Choroid plexus epithelial cell (primary cell): ENCODE data around the gene ARL2.
A peak's percentile ranks its signal among the peaks of the same experiment; 100 is the strongest.

Source experiments
- DNase-seq: peaks from one replicate; pipeline ENCODE4 v3.0.0-alpha.2; 2010; ENCODE audit warnings: low read depth
- H3K4me3 ChIP-seq: 2 replicates; pipeline ENCODE4 v1.5.1; 2011; ENCODE audit warnings: low read depth, mild to moderate bottlenecking, control low read depth, low read length, moderate library complexity
- TF ChIP-seq, protein P1 (sequence below): conservative IDR thresholded peaks from 2 replicates; pipeline ENCODE4 v1.5.1; 2011; ENCODE audit warnings: low read depth, mild to moderate bottlenecking, control low read depth, inconsistent platforms, low read length, moderate library complexity

The ARL2 gene

DNA sequence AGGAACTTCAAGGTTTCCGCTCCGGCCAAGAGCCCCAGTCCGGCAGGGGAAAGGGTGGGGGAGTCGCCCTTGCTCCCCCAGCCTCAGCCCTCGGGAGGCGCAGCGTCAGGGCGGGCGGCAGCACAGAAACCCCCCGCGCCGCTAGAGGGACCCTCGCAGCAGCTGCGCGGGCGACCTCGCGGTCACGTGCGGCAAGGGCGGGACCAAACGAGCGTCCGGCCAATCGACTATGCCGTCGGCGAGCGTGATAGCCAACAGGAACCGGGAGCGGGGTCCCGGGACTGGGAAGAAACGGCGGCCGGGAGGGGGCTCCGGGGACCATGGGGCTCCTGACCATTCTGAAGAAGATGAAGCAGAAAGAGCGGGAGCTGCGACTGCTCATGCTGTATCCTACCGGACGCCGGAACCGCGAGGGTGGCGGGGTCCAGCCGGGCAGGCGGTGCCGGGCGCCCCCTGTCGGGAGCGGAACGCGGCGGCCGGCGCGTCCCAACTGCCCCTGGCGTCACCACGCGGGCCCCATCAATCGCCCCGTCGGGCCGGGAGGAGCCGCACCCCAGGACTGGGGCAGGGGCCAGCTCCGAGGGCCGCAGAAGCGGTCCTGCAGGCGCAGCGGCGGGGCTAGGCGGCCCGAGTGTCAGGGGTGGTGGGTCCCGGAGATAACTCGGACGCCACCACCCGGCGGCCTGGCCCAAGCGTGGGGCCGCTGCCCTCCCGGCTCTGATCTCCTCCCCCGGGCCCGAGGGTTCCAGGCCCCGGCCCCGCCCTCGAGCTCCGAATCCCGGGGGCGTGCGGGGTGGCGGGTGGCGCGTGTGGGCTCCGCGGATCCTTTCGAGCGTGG is at the start of gene ARL2:
Gene ARL2, plus strand, starts transcription at position 273 of the 838 bp plus-strand sequence. Its CDS starts 48 bp downstream, at position 321.
- peak; percentile 90 for DNase-seq
- TF ChIP-seq, protein P1, sequence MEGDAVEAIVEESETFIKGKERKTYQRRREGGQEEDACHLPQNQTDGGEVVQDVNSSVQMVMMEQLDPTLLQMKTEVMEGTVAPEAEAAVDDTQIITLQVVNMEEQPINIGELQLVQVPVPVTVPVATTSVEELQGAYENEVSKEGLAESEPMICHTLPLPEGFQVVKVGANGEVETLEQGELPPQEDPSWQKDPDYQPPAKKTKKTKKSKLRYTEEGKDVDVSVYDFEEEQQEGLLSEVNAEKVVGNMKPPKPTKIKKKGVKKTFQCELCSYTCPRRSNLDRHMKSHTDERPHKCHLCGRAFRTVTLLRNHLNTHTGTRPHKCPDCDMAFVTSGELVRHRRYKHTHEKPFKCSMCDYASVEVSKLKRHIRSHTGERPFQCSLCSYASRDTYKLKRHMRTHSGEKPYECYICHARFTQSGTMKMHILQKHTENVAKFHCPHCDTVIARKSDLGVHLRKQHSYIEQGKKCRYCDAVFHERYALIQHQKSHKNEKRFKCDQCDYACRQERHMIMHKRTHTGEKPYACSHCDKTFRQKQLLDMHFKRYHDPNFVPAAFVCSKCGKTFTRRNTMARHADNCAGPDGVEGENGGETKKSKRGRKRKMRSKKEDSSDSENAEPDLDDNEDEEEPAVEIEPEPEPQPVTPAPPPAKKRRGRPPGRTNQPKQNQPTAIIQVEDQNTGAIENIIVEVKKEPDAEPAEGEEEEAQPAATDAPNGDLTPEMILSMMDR: peak; percentile 49
- peak within 1 kb of the TSS; percentile 84 for H3K4me3 ChIP-seq

DNA sequence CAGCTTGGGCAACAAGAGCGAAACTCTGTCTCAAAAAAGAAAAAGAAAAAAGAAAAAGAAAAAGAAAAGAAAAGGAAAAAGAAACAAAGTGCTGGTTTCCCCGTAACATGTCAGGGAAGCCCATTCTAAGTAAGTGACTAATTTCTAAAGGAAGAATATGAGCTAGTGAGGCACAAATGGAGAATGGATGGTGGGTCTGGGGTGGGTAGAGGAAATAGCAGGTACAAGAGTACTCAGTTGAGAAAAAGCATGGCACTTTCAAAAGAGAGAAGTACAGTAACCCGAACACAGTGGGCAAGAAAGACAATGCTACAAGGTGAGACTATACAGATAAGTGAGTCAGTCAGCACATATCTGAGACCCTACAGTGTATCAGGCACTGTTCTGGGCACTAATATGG is 46.6 kb upstream of the ARL2 start:
- TF ChIP-seq, protein P1: no peak
- DNase-seq: no peak
- no peak overlapping the region for H3K4me3 ChIP-seq

DNA sequence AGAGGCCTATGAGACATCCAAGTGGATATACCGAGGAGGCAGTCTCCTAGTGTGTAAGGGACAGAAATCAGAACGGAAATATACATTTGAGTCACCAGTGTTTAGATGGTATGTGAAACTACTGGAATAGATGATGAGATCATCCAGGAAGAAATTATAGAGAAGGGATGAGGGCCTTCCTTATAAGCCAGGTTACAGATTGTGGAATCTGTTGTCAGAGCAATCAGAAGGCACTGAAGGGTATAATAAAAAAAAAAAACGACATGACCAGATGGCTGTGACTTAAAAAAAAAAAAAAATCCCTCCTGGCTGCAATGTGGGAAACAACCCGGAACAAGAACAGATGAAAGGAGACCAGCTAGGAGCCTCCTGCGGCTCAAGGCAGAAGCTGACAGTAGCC is 44.8 kb upstream of the ARL2 start:
- peak; percentile 29 for DNase-seq
- H3K4me3 ChIP-seq: no peak overlapping the region
- TF ChIP-seq, protein P1: no peak

DNA sequence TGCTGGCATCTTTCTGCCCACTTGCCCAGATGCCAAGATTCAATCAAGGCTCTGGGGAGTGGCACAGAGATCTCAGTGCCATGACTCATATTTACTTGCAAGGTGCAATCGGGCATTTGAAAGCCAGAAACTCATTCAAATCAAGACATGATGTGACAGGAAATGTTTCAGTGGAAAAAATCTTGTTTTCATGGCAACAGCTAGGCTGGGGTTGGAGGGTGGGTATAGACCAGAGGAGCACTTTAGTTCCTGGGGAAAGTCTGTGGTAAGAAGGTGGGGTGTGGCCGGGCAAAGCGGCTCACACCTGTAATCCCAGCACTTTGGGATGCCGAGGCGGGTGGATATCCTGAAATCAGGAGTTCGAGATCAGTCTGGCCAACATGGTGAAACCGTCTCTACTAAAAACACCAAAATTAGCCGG is 43.2 kb upstream of the ARL2 start:
- TF ChIP-seq, protein P1: no peak
- H3K4me3 ChIP-seq: no peak overlapping the region
- DNase-seq: no peak

DNA sequence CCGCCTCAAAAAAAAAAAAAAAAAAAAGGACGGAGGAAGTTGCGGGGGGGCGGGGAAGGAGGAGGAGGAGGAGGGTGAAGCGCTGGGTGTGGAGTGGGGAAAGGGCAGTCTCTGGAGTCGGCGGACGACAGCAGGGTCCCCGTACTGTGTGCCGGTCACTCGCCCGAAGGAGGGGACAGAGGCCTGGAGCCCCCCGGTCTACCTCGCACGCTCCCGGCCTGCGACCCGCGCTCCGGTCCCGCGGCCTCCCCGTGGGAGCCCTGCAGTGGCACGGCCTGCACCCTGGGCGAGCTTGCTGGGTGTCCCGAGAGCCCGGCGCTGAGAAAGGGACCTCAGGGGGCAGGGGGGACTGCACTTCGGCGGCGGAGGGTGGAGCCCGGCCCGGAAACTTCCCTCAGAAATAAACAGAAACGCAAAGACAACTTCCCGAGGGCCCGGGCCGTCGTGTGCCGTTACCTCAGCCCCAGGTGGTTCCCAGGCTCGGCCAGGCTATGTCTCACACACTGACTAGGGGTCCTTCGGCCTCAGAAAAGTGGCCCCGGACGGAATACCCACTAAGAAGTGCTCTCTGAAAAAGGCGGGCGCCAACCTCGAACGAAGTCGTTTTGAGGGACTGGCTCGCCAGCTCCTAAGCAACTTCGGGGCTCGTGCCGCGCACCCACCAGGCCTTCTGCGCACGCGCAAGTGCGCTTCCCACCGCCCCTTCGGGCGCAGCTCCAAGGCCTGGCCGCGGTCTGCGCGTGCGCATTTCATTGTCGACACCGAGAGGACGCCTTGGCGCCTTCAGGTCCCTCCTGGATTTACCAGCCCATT is 42.3 kb upstream of the ARL2 start, which contains the start of gene MAJIN:
Gene MAJIN, minus strand, starts transcription at position 688 of the 813 bp plus-strand sequence. CDS start 12,703 bp downstream, outside the sequence.
- peak within 1 kb of the TSS; percentile 50 for H3K4me3 ChIP-seq
- TF ChIP-seq, protein P1: no peak
- peak; percentile 82 for DNase-seq

DNA sequence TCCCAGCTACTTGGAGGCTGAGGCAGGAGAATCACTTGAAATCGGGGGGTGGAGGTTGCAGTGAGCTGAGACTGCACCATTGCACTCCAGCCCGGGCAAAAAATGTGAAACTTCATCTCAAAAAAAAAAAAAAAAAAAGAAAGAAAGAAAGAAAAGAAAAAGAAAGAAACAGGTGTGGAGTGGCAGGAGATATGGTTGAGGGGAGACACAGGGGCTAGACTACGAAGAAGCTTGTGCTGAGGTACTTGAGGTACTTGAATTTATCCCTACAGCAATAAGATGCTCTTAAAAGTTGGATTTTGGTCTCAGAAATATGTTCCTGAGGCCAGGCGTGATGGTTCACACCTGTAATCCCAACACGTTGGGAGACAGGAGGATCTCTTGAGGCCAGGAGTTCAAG is 39.8 kb upstream of the ARL2 start:
- no peak for DNase-seq
- H3K4me3 ChIP-seq: no peak overlapping the region
- TF ChIP-seq, protein P1: no peak
